T-helper 1 cell treated with Interleukin-12 subunit alpha and Interleukin-12 subunit beta and Interleukin-4 antibody, amounts not matched to agents 30 μg/mL and 1 μg/mL, for 36 hours (primary cell): ENCODE measurements around the gene PLSCR5.

Experiments used
- H3K27ac Mint-ChIP-seq: one replicate; pipeline ENCODE4 v1.8.0; 2021; ENCODE audit warnings: mild to moderate bottlenecking, mixed read lengths
- H3K27me3 Mint-ChIP-seq: one replicate; pipeline ENCODE4 v1.8.0; 2021; ENCODE audit warnings: low read depth, mixed read lengths
- H3K36me3 Mint-ChIP-seq: one replicate; pipeline ENCODE4 v1.8.0; 2021; ENCODE audit warnings: low read depth, mixed read lengths
- H3K4me1 Mint-ChIP-seq: one replicate; pipeline ENCODE4 v1.8.0; 2021; ENCODE audit warnings: low read depth, mixed read lengths
- H3K4me3 Mint-ChIP-seq: one replicate; pipeline ENCODE4 v1.8.0; 2021; ENCODE audit warnings: mild to moderate bottlenecking, moderate library complexity, mixed read lengths
- H3K9me3 Mint-ChIP-seq: one replicate; pipeline ENCODE4 v1.8.0; 2021; ENCODE audit warnings: mixed read lengths

The PLSCR5 gene, protein sequence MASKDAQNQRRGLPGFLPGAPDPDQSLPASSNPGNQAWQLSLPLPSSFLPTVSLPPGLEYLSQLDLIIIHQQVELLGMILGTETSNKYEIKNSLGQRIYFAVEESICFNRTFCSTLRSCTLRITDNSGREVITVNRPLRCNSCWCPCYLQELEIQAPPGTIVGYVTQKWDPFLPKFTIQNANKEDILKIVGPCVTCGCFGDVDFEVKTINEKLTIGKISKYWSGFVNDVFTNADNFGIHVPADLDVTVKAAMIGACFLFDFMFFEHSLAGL

DNA sequence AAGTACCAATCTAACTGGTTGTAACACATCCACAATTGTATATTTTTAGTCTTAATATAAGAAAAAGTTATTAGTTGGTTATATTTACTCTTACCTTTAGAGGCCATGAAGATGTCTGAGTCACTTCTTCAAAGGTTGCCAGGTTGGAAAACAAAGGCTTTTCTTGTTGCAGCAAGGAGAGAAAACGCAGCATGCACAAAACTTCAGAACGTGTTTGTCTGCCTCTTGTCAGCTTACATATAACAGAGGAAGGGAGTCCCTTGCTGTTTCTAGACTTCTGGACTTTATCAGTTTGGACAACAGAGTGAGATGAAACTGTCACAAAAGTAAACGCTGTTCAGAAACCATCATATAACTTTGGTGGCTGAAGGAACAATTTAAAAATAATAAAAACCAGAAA, at the start of gene PLSCR5:
Gene PLSCR5 (minus strand): TSS at position 241 of the 400 bp plus-strand sequence. CDS start 134 bp downstream, at position 107.
- Mint-ChIP-seq H3K9me3 (no peaks in the 10 kb centered on the region), H3K27me3 (peaks cover 15% of the 10 kb centered on the region), H3K36me3 (no peaks in the 10 kb centered on the region), H3K4me1 (no peaks in the 10 kb centered on the region), H3K4me3 (no peak within 1 kb of the TSS), H3K27ac (no peak within 1 kb of the TSS)

DNA sequence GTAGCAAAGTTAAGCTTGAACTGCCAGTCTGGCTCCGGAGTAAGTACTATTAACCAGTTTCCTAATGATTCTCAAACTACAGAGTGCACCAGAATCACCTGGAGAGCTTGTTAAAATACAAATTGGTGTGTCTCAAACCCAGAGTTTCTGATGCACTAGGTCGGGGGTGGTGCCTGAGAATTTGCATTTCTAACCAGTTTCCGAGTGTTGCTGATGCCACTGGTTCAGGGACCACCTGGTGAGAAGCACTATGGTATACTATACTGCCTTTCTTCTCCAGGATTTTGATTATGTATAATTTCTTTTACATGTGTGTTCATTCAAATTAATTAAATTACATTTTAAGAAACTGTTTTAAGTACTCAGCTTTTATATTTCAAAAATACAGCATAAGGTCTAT, 48.8 kb upstream of the PLSCR5 start:
- no peak overlapping the region for H3K27ac Mint-ChIP-seq
- no peaks in the 10 kb centered on the region for H3K9me3 Mint-ChIP-seq
- no peaks in the 10 kb centered on the region for H3K36me3 Mint-ChIP-seq
- no peak overlapping the region for H3K4me3 Mint-ChIP-seq
- H3K27me3 Mint-ChIP-seq, result no peaks in the 10 kb centered on the region
- no peaks in the 10 kb centered on the region for H3K4me1 Mint-ChIP-seq

DNA sequence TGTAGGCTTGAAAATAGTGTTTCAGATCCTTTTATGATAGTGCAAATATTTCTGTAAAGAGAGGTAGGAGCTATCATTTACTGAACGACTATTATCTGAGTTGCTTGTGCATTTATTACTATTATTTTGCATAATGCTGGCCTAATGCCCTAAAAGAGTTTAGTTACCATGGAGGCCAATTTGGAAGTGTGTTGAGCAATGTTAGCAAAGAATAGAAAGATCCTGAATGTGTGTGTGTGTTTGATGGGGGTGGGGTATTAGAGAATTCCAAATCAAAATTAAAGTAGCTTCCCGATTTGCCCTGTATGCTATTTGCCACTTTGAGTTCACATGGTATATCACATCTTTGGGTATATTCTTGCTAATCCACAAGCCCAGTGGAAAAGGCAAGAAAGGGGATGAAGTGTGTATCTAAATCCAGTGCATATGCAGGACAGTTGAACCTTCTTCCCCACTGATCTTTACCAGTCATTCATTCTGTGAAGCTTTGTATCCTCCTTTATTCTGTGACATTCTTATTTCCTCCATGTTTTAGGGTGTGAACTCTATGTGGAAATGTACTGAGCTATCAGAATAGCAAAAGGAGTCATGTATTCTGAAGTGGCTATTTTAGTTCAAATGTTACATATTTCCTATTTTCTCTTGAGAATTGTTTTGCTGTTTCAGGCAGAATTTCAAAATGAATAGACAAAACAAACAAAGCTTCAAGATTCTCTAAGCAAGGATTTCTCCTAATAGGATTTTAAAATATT, 45.7 kb upstream of the PLSCR5 start:
- Mint-ChIP-seq H3K4me1 (no peaks in the 10 kb centered on the region), H3K36me3 (no peaks in the 10 kb centered on the region), H3K4me3 (no peak overlapping the region), H3K9me3 (no peaks in the 10 kb centered on the region), H3K27me3 (no peaks in the 10 kb centered on the region), H3K27ac (no peak overlapping the region)

DNA sequence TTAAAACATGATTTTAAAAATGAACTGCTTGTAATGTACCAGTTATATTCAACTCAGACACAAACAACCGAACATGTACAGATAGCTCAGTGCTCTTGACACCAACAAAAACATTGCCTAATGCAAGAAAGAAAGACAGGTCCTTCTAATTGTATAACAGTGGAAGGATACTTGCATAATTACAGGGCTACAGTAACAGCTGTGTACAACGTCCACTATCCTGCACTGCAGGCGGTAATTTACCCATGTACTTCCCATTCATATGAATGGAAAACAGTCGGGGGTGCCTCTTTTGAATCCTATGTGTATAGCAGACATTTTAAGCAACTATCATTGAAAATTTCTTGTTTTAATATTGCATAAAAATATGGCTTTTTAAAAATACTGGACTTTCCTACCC, 41.1 kb upstream of the PLSCR5 start:
- Mint-ChIP-seq H3K27me3 (no peaks in the 10 kb centered on the region), H3K27ac (no peak overlapping the region), H3K4me1 (no peaks in the 10 kb centered on the region), H3K4me3 (no peak overlapping the region), H3K36me3 (no peaks in the 10 kb centered on the region), H3K9me3 (no peaks in the 10 kb centered on the region)

DNA sequence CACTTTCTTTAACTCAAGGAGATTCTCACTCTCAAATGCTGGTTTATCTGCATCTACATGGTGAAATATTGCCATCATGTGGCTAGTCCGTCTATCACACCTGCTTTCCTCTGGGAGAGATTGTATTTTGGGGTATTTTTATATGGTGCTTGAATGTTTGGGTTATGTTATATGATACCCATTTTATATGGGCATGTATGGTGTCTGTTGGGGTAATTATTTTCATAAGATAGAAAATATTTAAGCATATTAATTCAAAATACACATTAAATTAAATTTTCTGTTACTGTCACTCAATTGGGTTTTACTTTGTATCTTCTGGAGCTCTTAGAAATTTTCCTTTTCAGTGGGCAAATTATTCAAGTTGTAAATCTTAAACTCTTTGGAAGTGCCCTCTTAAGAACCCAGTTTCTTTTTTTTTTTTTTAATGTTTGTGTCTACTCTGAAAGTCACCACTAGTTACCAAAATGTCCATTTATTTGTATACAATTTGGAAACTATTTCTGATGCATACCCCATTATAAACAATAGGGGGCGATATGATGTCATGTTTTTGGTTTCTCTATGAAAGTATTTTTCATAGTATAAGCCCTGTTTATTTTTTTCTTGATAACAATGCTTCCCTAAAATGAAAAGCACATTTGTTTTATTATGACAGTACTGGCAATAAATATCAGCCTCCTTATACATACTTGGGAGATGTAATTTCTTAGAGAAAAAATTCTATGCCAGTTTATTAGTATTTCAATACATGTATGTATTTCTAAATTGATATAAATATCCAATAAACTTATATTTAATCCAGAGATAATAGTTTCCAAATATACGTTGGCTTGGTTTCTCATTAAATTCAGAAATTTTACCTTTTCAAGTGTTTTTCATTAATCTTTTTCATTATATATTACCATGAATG, 36.1 kb upstream of the PLSCR5 start:
- H3K9me3 Mint-ChIP-seq, result no peaks in the 10 kb centered on the region
- no peaks in the 10 kb centered on the region for H3K4me1 Mint-ChIP-seq
- no peak overlapping the region for H3K4me3 Mint-ChIP-seq
- no peaks in the 10 kb centered on the region for H3K27me3 Mint-ChIP-seq
- H3K36me3 Mint-ChIP-seq, result no peaks in the 10 kb centered on the region
- H3K27ac Mint-ChIP-seq, result no peak overlapping the region

DNA sequence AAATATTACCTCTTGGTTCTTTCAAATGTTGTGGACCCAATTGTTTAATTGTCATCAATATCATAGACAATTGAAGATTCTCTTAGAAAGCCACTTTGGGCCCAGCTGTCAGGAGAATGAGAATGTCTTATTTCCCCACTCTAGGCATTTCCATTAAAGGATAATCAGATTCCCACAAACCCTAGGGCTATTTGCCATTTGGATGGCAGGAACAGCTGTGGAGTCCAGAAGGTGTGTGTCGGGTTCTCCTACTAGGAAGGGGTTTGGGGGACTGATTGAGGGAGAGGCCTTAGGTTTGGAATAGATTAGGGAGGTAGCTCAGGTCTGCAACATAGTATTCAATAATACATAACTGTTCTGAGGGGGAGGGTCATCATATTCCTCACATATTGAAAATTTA, 35.2 kb upstream of the PLSCR5 start:
- Mint-ChIP-seq H3K36me3 (no peaks in the 10 kb centered on the region), H3K27me3 (no peaks in the 10 kb centered on the region), H3K9me3 (no peaks in the 10 kb centered on the region), H3K4me3 (no peak overlapping the region), H3K4me1 (no peaks in the 10 kb centered on the region), H3K27ac (no peak overlapping the region)

DNA sequence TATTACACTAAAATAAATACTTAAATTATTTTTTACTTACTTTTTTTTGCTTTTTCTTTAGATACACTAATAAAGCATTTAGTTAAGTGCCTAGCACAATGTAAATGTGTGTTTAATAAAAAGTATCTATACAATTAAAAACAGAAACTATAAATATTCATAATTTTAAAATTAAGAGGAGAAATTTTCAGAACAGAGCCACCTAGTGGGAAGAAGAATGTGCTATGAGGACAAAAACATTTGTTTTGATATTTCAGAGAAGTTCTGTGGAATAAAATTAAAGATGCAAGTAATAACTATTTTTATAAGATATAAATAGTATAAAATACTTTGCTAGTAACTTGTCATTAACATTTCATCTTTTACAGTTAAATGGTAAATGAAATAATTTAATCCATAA, 33.6 kb upstream of the PLSCR5 start:
- H3K36me3 Mint-ChIP-seq, result no peaks in the 10 kb centered on the region
- H3K4me1 Mint-ChIP-seq, result no peaks in the 10 kb centered on the region
- no peaks in the 10 kb centered on the region for H3K9me3 Mint-ChIP-seq
- no peak overlapping the region for H3K27ac Mint-ChIP-seq
- H3K4me3 Mint-ChIP-seq, result no peak overlapping the region
- no peaks in the 10 kb centered on the region for H3K27me3 Mint-ChIP-seq

DNA sequence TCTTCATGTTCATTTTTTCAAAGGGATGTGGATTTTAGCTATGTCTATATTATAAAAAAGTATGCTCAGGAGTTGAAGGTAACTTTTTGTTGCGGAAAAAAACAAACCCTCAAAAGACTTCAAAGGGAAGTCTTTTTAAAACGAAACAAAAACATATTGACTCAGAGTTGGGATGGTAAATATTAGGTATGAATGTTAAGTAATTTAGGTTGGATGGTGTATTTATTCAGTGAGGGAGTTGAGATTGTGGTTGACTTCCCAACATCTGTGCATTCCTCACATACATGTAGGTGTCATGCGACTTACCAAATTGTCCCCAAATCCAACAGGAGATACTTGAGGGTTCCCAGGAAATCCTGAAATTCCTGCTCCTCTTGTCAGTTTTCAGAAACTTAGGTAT, 32.7 kb upstream of the PLSCR5 start:
- no peaks in the 10 kb centered on the region for H3K27me3 Mint-ChIP-seq
- H3K36me3 Mint-ChIP-seq, result no peaks in the 10 kb centered on the region
- H3K4me3 Mint-ChIP-seq, result no peak overlapping the region
- H3K27ac Mint-ChIP-seq, result no peak overlapping the region
- no peaks in the 10 kb centered on the region for H3K9me3 Mint-ChIP-seq
- no peaks in the 10 kb centered on the region for H3K4me1 Mint-ChIP-seq

DNA sequence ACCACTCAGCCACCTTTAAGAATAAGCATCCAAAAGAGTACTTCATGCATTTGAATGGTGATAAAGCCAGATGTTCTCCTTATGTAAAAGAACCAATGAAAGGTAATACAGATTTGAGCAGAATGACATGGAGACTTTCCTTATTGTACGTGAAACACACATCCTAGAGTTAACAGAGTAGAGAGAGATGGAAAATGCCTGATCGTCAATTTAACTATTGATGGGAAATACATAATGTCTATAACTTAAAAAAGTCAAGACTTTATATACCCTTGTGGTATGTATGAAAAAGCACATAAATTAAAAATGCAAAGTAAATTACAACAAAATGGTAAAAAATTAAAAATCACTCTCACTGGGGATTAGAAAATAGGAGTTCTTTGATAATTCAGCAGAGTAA, 31.7 kb upstream of the PLSCR5 start:
- Mint-ChIP-seq H3K4me3 (no peak overlapping the region), H3K9me3 (no peaks in the 10 kb centered on the region), H3K27ac (no peak overlapping the region), H3K4me1 (no peaks in the 10 kb centered on the region), H3K36me3 (no peaks in the 10 kb centered on the region), H3K27me3 (no peaks in the 10 kb centered on the region)

DNA sequence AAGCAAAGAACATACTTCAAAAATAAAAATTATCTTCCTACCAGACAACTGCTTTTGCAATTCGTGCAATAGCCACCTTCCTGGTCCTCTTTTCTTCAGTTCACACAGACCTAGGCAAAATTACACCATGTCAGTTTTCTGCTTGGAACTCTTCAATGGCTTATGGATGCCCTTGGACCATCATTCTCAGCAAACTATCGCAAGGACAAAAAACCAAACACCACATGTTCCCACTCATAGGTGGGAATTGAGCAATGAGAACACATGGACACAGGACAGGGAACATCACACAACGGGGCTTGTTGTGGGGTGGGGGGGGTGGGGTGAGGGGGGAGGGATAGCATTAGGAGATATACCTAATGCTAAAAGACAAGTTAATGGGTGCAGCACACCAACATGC, 29.2 kb upstream of the PLSCR5 start:
- H3K27me3 Mint-ChIP-seq, result no peaks in the 10 kb centered on the region
- no peaks in the 10 kb centered on the region for H3K9me3 Mint-ChIP-seq
- no peak overlapping the region for H3K27ac Mint-ChIP-seq
- H3K36me3 Mint-ChIP-seq, result no peaks in the 10 kb centered on the region
- H3K4me1 Mint-ChIP-seq, result no peaks in the 10 kb centered on the region
- no peak overlapping the region for H3K4me3 Mint-ChIP-seq

DNA sequence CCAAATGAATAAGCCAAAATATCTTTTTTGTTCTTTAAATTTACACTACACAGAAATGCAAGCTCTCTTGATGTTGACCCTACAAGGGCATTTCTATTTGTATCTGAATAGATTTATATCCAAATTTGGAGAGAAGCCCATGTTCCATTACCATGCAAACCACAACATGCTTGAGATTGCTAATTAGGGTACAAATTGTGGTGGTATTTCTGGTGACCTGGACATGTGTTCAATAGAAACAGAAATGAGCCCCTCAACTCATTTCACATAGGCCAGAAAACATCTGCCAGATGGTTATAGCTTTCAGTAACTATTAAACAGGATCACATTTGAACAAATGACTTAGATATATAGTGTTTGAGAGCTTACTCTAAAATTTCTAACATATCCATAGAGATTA, 23.5 kb upstream of the PLSCR5 start:
- Mint-ChIP-seq H3K9me3 (no peaks in the 10 kb centered on the region), H3K36me3 (no peaks in the 10 kb centered on the region), H3K4me1 (no peaks in the 10 kb centered on the region), H3K4me3 (no peak overlapping the region), H3K27ac (no peak overlapping the region), H3K27me3 (no peaks in the 10 kb centered on the region)

DNA sequence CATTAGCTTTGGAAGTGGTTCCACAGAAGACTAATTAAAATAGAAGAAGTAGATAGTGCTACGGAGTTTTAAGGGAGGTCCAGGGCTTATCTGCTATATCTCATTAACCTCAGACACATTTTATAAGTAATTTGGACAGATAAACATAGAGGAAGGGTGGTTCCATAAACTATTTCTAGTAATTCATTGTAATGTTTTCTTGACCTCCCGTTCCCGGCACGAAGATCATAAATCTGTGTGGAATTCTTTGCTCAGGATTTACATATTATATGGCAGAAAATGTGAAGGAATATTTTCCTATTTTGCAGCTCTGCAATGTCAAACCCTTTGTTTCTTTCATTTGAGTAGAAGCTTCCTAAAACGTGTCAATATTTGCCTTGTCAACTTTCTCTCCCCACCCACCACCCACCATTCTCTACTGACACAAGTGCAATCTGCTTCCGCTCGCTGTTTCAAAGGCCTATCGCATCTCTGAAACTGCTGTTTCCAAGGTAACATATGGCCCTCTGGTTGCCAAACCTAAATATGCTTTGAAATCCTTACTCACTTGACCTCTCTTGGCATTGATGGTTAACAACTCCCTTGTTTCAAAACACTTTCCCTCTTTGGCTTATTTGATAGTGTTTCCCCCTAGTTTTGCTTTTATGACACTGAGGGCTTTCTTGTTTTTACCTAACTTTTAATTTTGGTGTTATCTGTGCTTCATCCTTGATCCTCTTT, 21.4 kb upstream of the PLSCR5 start:
- no peak overlapping the region for H3K4me3 Mint-ChIP-seq
- no peaks in the 10 kb centered on the region for H3K27me3 Mint-ChIP-seq
- no peaks in the 10 kb centered on the region for H3K9me3 Mint-ChIP-seq
- H3K36me3 Mint-ChIP-seq, result no peaks in the 10 kb centered on the region
- H3K4me1 Mint-ChIP-seq, result no peaks in the 10 kb centered on the region
- no peak overlapping the region for H3K27ac Mint-ChIP-seq

DNA sequence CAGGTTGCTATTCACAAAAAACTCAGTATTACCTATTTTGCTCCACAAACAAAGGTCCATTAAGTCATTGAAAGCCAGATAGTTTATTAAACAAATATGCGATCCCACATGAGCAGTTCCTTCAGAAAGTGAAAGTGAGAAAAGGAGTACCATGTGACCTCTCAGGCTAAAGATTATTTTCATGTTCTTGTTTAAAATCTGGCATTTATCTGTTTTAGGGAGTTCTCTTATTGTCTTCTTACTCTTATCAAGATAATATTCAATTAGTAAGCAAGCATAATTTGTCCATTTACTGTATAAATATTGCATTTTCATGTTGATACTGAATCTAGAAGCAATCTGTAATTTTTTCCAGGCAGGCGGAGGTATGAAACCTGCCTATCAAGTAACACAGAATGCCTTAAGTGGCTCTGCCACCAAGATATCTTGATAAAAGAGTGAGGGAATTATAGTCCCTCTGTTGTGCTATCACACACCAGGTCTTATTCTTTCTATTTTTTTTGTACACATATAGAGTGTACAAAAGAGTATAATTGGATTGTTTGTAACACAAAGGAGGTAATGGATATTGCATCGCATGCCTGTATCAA, 20.1 kb upstream of the PLSCR5 start:
- no peaks in the 10 kb centered on the region for H3K36me3 Mint-ChIP-seq
- H3K9me3 Mint-ChIP-seq, result no peaks in the 10 kb centered on the region
- H3K4me1 Mint-ChIP-seq, result no peaks in the 10 kb centered on the region
- H3K4me3 Mint-ChIP-seq, result no peak overlapping the region
- H3K27ac Mint-ChIP-seq, result no peak overlapping the region
- no peaks in the 10 kb centered on the region for H3K27me3 Mint-ChIP-seq

DNA sequence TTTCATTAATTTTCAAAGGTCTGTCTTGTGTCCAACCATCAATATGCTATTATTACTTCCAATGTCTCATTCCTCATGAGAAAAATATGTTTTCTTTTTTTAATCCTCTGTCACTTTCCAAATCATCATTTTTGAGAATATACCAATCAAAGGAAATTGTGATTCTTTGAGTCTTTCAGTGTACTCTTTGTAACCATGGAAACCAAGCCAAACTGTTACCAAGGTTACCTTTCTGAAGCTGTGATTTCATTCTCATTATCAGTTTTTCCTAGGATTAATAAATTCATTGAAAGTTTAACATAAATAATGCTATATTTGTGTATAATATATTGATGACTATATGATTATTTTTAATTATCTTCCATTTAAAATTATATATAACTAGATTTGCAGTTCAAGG, 16.6 kb upstream of the PLSCR5 start:
- peaks cover 4% of the 10 kb centered on the region for H3K27me3 Mint-ChIP-seq
- H3K36me3 Mint-ChIP-seq, result no peaks in the 10 kb centered on the region
- no peak overlapping the region for H3K27ac Mint-ChIP-seq
- H3K9me3 Mint-ChIP-seq, result no peaks in the 10 kb centered on the region
- no peak overlapping the region for H3K4me3 Mint-ChIP-seq
- no peaks in the 10 kb centered on the region for H3K4me1 Mint-ChIP-seq
